Skeletal muscle cell (primary cell): ENCODE measurements around the gene COA3.

Experiments
- DNase-seq: peaks from one replicate; pipeline ENCODE4 v3.0.0-alpha.2; 2010; ENCODE audit warnings: low read depth
- H3K4me3 ChIP-seq: 2 replicates; pipeline ENCODE4 v1.5.1; 2011; ENCODE audit warnings: low read depth, mild to moderate bottlenecking, control low read depth, low read length, moderate library complexity

The COA3 gene

DNA sequence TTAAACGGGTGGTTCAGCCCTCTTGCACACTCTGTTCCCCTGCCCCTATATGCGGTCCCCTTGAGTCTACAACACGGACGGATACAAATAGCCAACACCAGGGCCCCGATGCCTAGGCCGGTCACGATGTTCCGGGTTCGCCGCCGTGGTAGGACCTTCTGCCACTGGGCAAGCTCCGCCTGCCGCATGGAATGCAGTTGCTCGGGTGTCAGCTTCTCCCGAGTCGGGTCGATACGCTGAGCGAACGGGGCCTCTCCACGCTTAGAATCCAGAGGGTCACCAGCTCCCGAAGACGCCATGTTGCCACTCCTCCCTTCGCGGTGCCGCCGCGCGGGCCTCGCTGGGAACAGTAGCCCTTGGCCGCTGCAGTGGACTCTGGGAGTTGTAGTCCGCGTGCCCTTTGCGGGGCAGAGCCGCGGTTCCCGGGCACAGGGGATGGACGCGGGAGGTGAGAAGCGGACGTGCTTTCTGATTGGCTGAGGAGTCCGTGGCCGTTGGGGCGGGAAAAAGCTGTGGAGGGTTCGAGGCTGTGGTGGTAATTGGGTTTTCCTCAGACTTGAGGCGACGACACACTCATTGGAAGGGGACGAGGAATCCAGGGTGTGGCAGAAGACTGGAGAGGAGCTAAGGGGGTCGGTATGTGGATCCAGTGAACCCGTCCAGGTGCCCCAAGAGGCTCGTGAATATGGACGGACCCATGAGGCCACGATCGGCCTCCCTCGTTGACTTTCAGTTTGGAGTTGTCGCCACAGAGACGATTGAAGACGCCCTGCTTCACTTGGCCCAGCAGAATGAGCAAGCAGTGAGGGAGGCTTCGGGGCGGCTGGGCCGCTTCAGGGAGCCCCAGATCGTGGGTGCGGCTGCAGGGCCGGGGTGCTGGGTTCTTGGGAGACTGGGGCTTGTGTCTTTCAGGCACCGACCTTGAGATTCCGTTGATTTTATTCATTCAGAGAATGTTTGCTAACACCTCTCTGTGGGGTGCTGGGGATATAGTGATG lies at the start of gene COA3, which contains the start of gene CNTD1:
Gene COA3, minus strand, starts transcription at position 322 of the 998 bp plus-strand sequence. Its CDS starts 23 bp downstream, at position 299.
Gene CNTD1, plus strand, starts transcription at position 479 of the 998 bp plus-strand sequence. Its CDS starts 207 bp downstream, at position 686.
- H3K4me3 ChIP-seq: peak within 1 kb of the TSS; percentile 80
- DNase-seq: peak; percentile 48

DNA sequence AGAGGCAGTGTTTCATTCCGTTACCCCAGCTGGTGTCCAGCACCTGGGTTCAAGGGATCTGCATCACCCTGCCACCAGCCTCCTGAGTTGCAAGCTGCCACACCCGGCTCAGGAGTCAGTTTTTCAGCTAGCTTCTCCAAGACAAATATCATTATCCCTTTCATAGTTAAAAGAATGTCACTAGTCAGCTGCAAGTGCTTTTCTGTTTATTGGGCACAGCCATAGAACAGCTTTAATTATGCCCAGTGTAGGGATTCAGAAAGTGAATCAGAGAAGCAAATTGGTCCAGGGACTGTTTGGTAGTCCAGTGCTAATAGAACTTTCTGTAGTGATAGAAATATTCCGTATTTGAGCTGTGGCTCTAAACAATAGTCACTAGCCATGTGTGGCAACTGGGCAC lies 49.6 kb upstream of the COA3 start:
- DNase-seq: no peak
- no peak overlapping the region for H3K4me3 ChIP-seq

- no peak overlapping the region for H3K4me3 ChIP-seq
- peak; percentile 18 for DNase-seq
These were observed 48.2 kb upstream of the COA3 start for GRCh38 chr17:42846594-42847280.

DNA sequence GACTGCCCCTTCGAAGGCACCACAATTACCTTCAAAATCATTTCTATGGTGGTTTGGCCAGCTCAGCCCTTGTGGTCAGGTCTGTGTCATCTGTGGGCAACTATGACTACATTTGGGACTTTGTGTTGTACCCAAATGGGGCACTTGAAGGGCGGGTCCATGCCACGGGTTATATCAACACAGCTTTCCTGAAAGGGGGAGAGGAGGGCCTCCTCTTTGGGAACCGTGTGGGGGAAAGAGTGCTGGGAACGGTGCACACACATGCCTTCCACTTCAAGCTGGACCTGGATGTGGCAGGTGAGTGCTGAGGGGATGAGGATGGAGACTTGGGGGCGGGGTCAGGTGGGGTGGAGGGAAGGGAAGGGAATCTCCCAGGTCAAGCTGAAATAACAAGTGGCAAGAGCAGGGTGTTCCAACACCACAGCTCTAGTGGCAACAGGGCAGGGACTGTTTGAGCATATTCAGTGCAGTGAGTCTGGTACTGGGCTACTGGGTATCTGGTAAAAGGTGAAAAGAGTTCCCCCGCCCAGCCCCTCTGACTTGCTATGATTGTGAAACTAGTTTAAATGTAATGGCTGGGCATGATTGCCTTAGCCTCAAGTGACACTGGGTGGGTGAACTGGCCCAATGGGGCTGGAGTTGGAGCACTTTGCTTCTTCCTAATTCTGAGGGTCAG lies 47.6 kb upstream of the COA3 start:
- no peak overlapping the region for H3K4me3 ChIP-seq
- no peak for DNase-seq

GRCh38 chr17:42845556-42845917 lies 47.0 kb upstream of the COA3 start:
- H3K4me3 ChIP-seq: no peak overlapping the region
- DNase-seq: no peak

DNA sequence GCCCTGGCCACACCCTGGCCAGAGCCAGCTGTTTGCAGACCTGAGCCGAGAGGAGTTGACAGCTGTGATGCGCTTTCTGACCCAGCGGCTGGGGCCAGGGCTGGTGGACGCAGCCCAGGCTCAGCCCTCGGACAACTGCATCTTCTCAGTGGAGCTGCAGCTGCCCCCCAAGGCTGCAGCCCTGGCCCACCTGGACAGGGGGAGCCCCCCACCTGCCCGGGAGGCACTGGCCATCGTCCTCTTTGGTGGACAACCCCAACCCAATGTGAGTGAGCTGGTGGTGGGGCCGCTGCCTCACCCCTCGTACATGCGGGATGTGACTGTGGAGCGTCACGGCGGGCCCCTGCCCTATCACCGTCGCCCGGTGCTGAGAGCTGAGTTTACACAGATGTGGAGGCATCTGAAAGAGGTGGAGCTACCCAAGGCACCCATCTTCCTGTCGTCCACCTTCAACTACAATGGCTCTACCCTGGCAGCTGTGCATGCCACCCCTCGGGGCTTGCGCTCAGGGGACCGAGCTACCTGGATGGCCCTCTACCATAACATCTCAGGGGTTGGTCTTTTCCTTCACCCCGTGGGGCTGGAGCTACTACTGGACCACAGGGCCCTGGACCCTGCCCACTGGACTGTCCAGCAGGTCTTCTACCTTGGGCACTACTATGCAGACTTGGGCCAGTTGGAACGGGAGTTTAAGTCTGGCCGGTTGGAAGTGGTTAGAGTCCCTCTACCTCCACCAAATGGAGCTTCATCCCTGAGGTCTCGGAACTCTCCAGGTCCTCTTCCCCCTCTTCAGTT lies 46.5 kb upstream of the COA3 start:
- DNase-seq: no peak
- no peak overlapping the region for H3K4me3 ChIP-seq

- DNase-seq: no peak
These were observed 45.8 kb upstream of the COA3 start, which contains the start of gene AOC2 for GRCh38 chr17:42844271-42844670. AOC2 (plus strand) TSS chr17:42844580; CDS start chr17:42844627, 47 bp downstream.

GRCh38 chr17:42843358-42843934 lies 44.9 kb upstream of the COA3 start:
- DNase-seq: peak; percentile 26
- no peak overlapping the region for H3K4me3 ChIP-seq

More at GRCh38 chr17:42844271-42844670, 45.8 kb upstream of the COA3 start, which contains the start of gene AOC2:
- H3K4me3 ChIP-seq: no peak within 1 kb of the TSS

DNA sequence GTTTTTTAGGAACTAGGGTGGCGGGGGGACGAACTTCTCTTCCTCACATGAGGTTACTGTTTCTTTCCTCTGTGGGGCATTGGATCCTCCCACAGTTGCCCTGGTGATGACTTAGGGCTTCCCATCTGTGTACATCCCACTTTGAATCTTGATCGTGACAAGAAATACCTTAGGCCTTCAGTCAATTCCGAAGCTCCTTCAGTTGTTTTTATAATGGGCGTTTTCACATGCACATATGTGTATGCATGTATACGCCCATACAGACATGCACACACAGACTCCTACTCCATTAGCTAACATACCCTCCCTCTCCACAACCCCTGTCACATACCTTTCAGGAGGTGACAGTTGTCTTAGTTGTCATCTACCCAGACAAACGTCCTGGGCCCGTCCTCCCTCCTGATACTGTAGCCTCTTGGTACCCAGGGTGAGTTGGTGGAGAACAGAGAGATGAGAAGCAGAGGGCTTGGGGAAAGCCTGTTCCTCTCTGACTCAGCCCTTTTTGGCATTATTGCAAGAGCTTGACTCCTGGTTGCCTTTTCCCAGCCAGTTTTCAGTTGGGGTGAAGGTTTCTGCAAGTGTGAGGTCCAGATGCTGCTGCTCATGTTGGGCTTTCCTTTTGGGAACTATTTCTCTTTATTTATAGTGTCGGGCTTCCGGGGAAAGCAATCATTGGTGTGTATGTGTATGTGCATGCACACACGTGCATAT lies 43.6 kb upstream of the COA3 start:
- no peak overlapping the region for H3K4me3 ChIP-seq
- DNase-seq: no peak

DNA sequence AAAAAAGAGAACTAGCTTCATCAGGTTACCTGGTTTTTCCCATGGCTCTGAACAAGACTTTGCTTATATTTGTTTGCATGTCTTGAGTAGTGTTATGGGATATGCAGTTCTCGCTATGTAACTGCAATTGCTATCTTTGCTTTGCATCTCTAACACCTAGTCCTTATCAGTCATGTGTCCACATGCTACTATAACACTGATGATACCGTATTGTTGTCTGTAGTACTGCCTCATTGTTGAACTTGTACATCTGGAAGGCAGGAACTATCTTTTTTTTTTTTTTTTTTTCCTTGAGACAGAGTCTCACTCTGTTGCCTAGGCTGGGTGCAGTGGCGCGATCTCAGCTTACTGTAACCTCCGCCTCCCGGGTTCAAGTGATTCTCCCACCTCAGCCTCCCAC lies 37.2 kb upstream of the COA3 start:
- DNase-seq: no peak
- no peak overlapping the region for H3K4me3 ChIP-seq

GRCh38 chr17:42833767-42834422 lies 35.4 kb upstream of the COA3 start:
- DNase-seq: no peak

DNA sequence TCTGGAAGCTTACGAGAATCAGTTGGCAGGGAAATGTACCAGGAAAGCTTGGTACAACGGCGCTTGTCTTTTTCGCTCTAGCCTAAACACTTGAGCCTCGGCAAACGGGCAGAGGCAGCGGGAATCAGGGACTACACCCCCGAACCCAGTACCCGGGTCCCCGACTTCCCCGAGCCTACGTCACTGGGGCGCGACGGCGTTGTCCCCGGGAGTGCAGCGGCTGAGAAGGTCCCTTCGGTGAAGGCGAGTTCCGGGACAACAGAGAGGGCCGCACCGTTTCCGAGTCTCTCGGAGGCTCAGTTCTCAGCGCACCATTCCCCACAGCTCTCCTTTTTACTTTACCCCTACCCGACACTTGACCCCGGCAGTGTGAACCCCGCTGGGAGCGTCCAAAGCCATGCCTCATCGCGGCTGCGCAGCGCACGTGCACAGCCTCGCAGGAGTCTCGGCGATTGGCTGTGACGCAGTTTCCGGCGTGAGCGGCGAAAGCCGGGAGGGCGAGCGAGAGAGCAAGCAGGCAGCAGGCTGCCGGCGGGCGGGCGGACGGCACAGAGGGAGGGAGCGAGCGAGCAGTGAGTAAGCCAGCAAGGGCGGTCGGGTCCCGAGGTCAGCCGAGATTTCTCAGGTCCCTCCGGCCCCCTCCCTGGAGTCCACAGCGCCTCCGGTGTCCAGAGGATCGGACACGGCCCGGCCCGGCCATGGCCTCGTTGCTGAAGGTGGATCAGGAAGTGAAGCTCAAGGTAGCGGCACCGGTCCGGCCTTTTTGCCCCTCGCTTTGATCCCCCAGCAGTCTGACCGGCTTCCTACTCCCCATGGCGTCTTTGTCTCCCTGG lies 34.6 kb upstream of the COA3 start, which contains the start of gene PSME3:
Gene PSME3, plus strand, starts transcription at position 464 of the 833 bp plus-strand sequence. Its CDS starts 235 bp downstream, at position 699.
- peak; percentile 43 for DNase-seq
- H3K4me3 ChIP-seq: peak within 1 kb of the TSS; percentile 99

More at GRCh38 chr17:42833767-42834422, 35.4 kb upstream of the COA3 start:
- H3K4me3 ChIP-seq: peak overlapping the region; percentile 99

- DNase-seq: no peak
- H3K4me3 ChIP-seq: peak overlapping the region; percentile 99
These were observed 33.9 kb upstream of the COA3 start for GRCh38 chr17:42832213-42832933.

DNA sequence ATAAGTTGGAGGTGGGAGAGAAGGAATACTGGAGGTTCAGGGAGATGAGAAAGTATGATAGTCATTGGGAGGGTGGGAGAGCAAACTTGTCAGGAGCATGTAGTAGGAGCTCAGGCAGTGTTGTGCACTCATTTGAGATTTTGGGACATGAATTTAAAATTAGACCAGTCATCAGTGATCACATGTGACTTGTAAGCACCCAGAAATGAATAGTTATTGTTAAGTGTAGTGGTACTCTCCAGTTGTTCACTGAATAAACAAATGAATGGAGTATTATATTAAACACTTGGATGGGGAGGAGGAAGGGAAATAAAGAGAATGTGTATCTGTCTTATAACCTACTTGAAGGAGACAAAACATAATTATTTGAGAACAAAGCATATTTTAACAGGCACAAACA lies 32.5 kb upstream of the COA3 start:
- no peak for DNase-seq

DNA sequence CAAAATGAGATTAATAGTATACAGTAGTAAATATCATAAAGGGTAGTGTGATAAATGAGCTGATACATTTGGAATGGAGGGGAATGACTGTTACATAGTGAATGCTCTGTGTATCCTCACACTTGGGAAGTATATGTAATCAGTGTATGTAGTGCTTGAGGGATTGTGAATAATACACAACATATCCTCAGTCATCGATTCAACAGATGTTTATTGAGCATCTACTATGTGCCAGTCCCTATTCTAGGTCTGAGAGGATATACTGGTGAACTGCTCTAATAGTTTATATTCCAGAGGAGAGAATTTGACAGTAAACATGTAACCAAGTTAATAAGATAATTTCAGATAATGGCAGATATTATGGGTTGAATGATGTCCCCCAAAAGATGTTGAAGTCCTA lies 29.0 kb upstream of the COA3 start:
- no peak for DNase-seq
- no peak overlapping the region for H3K4me3 ChIP-seq

More for the DNA sequence above, 32.5 kb upstream of the COA3 start:
- H3K4me3 ChIP-seq: no peak overlapping the region

GRCh38 chr17:42821176-42821575 lies 22.7 kb upstream of the COA3 start:
- H3K4me3 ChIP-seq: no peak overlapping the region
- no peak for DNase-seq
